Germinal center (tissue), 1 donor: ENCODE data around the gene CHCHD4.

Experiments
- DNase-seq: peaks from one replicate; pipeline ENCODE4 v3.0.0; 2012; ENCODE audit warnings: mixed read lengths, low spot score

CHCHD4 gene

DNA sequence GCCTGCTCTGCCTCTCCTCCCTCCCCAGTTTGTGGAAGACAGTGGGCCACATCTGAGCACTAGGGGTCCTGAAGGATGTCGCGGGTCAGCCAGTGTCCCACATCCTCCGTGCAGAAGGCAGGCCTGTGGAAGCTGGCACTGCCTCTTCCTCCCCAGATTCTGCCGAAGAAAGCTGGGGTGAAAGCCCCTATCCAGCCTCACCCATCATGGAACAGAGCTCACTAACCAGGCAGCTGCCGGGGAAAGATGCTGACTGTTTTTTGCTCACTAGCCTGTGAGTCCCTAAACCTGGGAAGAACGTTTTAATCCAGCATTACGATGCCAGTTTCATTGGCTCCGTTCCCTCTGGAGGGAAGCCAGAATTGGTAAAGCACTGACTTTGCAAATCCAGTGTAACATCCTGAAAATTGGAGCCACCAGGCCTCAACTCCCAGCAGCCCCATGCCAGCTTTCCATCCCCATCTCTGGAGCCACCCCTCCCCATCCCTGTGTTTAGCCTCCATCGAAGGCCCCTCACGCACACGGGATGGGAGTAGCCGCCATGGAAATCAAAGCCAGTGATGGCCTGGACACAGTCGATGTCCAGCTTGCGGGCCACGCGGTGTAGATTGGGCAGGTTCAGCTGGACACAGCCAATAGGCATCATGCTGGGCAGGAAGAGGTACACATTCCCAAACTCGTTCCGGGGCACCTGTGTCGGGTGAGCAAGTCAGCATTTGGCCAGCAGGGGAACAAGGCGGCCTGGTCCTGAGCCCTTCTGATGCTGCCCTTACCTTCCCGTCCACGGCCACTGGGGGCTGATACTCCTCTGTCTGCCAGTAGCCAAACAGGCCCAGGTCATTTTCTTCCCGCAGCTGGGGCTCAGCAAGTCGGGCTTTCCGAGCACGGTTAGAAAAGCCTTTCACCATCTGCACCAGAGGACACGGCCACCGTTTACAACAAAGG is 23.6 kb upstream of the CHCHD4 start:
- no peak for DNase-seq

DNA sequence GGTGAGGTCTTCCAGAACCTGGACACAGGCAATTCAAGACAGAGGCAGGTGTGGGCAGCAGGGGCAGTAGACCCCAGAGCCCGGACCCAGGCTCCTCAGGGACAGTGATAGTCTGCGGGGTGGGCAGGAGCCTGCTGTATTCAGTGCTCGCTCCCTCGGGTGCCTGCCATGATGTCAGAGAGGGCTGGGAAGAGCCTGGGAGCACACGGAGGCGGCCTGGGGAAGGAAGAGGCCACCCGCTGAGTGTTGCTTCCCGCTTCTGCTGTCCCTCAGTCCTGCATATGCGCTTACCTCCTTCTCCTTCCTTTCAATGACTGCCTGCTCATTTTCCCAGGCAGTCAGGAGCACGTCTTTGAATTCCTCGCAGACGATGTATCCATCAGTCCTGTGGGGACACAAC is 22.9 kb upstream of the CHCHD4 start:
- no peak for DNase-seq

DNA sequence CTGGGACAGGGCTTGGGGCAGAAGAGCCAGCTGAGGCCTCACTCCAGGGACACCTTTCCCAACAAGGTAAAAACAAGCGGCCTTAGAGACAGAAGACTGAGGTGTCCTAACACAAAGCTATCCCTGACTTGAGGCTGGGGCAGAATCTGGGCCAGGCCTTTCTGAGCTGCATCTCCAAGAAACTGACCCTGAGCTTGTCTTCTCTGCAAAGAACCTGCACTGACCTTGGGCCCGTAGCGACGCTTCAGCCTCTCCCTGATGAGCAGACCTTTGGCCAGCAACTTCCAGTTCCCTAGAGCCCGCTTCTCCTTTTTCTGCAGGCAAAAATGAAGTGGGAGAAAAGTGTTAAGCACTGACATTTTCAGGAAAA is 22.4 kb upstream of the CHCHD4 start:
- DNase-seq: no peak

DNA sequence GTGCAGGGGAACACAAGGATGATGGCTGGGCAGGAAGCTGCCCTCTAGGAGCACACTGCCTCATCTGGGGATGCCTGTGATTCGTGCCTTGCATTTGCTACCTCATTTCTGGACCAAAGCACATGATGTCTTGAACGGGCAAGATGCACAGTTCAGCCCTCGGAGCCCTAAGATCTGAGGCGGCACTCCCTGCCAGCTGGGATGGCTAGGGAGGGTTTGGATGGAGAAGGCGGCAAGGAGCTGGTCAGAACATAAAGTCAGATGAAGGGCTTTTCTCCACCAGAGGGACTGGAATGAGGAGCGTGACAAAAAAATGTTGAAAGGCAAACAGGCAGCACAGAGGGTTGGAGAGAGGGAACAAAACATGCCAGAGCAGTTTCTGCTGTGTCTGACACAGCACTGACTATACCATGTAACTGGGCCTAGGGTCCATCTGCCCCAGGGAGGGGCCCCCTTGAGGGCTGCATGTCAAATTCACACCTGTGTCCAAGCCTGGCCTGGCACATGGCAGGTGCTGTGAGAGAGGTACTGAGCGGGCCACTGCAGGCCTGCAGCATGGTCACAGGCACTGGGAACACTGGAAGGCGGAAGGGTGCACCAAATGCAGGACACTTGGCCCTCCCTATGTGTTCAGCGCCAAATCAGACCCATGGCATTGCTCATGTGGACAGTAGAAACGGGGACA is 21.9 kb upstream of the CHCHD4 start:
- no peak for DNase-seq

DNA sequence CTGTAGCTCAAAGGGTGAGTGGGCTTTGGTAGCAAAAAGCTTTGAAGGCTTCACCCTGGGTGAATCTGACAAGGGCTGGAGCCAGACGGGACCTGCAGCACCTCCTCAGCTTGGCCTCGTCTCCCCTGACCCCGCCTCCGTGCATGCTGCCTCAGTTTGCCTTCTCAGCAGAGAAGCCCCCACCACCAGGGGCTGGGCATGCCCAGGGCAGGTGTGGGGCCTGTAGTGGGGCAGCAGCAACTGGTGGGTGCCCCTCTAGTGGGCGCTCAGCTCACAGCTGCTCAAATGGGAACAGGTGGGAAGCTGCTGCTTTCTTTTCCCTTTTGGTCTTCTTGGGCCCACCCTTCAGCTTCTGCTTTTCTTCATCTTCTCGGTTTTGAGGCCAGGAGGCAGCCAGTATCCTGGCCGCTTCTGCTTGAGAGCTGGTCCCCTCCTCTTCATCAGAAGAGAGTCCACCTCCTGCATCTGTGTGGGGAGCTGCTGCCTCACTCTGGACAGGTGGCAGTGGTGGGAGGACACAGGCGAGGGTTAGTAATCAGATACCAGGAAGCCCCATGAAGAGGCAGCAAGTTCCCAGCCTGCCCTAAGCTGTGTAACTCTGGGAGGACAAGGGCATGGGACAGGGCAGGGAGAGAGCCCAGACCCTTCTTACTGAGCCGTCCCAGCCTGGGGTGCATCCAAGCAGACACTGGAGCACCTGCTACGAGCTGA is 21.2 kb upstream of the CHCHD4 start:
- no peak for DNase-seq

DNA sequence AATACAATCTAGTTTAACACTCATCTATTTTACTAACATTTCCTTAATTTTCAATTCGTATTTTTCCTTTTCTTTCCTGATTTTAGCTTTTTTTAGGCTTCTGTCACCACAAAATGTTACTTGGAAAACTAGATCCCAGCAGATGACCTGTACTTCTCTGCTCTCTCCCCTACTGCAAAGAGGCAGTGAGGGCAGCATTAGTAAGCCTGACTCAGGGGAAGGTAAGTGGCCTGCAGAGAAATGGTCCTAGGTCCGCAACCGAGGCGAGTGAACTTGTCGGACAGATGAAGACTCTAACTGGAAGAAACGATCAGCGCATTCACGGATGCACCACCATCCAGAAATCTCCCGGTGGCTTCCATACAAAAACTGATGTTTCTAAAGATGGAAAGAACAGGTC is 20.6 kb upstream of the CHCHD4 start:
- no peak for DNase-seq

DNA sequence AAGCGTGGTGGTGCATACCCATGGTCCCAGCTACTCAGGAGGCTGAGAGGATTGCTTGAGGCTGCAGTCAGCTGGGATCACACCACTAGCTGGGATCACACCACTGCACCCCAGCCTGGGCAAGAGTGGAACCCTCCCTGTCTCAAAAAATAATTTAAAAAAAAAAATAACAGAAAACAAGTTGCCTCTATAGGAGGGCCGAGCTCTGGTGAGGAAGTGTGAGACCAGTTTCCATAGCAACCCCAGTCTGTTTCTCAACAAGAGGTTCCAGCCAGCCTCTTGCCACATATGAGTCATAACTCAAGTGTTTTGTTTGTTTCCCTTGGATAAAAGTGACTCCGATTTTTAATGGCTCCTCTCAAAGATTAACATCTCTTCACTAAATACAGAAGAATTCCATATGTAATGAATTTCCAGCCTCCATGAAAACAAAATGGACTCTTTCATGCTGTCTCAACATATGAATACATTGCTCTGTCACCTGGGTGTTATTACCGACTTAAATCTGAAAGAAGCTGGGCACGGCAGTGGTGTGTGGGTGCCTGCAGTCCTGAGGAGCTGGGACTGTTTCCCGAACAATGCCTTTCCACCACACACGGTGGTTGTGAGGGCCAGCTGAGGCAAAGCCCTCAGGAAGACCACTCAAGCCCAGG is 19.9 kb upstream of the CHCHD4 start:
- peak; percentile 77 for DNase-seq

DNA sequence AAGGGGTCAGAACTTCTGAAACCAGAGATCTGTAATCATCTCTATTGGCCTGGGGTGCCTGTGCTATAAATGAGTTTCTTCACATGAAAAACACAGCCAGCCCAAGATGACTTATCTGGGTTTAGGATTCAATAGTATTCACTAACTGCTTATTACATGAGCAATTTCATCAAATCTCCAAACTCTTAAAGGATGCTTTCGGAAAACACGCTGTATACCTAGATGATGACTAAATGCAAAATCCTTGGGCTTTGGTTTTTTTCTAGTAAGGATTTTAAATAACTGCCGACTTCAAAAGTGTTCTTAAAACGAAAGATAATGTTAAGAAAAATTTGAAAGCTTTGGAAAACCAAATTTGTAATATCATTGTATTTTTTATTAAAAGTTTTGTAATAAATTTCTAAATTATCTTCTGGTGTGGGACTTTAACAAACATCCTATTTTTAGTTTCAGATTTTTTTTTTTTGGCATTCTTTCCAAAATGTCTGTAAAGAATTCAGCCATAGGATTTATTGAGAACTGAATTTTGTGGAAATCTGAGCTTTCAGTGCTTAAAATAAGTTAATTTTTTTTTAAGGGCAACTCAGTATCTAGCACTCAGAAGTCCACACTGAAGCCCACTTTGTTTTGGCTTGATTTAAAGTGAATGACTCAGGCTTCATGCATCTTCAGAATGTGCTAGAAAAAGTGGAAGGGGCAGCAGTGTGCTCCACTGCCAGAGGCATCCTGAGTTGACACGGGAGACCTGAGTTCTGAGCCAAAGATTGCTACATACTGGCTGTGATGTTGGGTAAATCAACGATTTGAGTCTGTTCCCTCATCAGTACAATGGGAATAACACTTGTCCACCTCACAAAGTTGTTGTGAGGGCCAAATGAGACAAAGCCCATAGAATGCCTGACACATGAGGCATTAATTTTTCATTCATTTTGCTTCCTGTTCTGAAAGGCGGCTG is 18.9 kb upstream of the CHCHD4 start:
- DNase-seq: no peak

DNA sequence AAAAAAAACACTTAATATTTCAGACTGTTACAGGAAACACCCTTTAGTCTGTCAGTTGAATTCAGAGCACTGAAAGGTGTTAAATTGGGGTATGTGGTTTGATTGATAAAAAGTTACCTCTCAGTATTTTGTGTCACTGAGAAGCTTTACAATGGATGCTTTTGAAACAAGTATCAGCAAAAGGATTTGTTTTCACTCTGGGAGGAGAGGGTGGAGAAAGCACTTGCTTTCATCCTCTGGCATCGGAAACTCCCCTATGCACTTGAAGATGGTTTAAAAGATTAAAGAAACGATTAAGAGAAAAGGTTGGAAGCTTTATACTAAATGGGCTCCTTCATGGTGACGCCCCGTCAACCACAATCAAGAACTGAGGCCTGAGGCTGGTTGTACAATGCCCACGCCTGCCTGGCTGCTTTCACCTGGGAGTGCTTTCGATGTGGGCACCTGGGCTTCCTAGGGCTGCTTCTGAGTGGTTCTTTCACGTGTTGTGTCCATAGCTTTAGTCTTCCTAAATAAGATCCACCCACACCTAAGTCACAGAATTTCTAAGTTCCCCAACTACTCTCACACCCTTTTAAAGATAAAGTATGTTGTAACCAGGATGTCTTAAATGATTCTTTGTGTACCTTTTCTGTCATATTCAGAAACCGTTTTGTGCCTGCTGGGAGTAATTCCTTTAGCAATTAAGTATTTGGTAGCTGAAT is 18.0 kb upstream of the CHCHD4 start:
- no peak for DNase-seq

DNA sequence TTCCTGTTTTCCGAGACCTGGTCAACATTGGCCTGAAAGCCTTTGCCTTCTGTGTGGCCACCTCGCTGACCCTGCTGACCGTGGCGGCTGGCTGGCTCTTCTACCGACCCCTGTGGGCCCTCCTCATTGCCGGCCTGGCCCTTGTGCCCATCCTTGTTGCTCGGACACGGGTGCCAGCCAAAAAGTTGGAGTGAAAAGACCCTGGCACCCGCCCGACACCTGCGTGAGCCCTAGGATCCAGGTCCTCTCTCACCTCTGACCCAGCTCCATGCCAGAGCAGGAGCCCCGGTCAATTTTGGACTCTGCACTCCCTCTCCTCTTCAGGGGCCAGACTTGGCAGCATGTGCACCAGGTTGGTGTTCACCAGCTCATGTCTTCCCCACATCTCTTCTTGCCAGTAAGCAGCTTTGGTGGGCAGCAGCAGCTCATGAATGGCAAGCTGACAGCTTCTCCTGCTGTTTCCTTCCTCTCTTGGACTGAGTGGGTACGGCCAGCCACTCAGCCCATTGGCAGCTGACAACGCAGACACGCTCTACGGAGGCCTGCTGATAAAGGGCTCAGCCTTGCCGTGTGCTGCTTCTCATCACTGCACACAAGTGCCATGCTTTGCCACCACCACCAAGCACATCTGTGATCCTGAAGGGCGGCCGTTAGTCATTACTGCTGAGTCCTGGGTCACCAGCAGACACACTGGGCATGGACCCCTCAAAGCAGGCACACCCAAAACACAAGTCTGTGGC is 17.1 kb upstream of the CHCHD4 start:
- DNase-seq: no peak

DNA sequence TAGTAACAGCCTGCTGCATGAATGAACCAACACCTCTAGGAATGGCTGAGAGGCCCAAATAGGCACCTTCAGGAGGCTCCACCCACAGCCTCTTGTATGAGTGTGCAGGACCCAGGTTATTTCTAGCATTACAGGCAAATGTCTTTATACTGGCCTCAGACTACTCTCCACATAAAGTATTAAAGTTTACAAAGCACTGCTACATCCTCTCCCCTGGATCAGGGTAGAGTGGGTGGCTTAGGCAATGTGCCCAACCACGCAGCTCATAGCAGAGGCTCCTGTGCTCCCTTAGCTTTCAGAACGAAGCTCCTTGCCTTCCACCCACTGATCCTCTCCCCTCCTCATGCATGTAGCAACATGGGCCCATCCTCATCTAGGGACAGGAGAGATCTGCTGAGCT is 16.5 kb upstream of the CHCHD4 start:
- DNase-seq: no peak

DNA sequence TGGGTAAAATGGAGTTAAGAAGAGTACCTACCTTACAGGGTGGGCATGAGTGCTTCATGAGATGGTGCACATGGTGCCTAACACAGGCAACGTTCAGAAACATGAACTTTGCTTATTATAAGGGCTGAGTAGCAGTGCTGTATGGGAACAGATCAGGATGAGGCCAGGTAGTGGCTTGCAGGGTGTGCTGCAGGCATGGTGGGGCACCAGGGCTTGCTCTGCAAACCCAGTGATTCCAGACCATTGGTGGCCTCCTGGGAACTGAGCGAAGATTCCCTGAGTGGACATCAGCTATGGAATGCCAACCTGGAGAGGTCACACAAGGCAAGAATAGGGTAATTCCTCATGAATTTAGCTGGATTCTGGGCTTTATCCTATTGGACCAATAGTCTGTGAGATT is 16.0 kb upstream of the CHCHD4 start:
- no peak for DNase-seq

DNA sequence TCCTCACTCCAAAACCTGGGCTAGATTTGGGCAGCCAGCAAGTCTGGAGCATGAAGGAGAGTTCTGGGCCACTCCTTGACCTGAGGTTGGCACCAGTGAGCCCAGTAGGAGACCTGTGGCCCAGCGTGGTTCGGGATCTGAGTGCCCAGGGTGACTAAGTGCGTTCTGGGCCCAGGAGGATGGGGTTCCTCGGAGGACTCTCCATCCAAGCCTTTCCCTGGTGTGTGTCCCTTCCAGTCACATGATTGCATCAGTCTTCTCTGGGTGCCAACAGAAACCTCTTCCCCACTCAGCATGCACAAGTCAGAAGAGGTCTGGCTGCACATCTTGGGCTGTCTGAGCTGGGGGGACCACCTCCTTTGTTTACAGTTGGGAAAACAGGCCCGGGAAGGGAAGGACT is 15.1 kb upstream of the CHCHD4 start:
- DNase-seq: no peak

DNA sequence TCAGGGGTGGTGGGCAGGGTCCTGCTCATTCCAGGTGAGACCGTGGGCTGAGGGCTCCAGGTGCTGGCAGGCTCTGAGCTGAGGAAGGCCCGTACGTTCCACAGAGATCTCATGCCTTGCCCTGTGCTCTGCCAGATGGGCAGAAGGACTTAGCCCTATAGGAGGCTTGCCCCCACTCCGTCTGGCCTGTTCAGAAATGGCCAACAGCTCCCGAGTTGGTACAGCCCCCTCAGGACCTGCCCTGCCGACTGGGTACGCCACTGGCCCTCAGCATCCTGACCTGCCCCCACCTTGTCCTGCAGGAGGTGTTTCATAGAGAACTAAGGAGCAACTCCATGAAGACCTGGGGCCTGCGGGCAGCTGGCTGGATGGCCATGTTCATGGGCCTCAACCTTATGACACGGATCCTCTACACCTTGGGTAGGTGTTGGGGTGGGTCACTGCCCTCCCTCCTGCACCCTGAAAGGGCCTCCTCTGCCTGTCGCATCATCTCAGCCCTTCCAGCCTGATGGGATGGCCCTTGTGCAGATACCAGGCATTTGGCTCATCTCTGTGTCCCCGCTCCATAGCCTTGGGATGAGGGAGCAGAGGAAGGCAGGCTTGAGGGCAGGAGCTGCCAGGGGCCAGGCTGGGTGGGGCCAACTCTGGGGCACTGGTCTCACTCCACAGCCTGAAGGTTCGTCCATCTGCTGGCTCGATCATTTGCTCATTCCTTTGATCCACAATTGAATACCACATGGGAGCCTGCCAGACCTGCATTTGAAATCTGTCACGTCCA is 14.4 kb upstream of the CHCHD4 start:
- no peak for DNase-seq

DNA sequence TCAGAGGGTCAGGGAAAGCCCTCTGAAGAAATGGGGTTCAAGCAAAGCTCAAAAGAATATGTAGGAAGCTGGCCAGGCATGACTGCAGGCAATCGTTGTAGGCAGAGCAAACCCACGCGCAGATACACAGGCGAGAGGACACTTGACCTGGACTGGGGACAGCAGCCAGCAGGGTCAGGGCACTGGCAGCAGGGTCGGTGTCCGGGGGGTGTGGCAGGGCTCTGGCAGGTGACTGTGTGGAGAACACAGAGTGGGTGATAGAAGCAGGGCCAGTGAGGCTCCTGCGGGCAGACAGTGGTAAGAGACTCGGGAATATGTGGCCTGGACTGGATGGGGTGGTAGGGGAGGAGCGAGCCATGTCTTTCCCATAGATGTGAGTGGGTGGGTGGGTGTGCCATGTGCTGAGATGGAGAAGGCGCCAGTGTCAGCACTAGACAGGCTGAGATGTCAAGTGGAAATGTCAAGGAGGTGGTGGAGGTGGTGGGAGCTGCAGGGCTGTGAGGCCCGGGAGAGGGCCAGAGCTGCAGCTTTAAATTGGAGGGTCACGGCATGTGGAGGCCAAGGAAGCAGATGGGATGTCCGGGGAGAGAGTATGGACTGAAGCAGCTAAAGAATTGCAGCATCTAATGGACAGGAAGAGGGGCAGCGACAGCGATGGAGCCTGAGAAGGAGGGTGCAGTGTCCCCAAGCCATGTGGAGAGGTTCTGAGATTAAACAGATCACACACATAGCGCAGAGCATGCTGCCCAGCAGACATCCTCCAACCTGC is 13.6 kb upstream of the CHCHD4 start:
- DNase-seq: no peak

DNA sequence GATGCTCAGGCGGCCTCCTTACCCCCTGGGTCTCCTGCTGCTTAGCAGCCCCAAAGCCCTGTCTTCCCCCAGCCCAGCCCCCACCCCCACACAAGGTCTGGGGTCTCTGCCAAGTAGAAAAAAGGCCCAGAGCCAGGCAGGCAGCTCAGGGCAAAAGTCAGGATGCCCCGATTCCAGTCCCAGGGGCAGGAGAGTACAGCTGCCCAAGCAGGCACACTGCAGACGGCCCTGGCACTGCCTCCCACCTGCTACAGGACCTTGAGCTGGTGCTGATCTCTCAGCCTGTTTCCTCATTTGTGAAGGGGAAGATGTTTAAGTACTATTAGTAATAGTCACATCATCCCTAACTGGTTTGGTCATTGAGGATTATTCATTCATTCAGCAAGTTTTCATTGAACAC is 12.8 kb upstream of the CHCHD4 start:
- DNase-seq: no peak

DNA sequence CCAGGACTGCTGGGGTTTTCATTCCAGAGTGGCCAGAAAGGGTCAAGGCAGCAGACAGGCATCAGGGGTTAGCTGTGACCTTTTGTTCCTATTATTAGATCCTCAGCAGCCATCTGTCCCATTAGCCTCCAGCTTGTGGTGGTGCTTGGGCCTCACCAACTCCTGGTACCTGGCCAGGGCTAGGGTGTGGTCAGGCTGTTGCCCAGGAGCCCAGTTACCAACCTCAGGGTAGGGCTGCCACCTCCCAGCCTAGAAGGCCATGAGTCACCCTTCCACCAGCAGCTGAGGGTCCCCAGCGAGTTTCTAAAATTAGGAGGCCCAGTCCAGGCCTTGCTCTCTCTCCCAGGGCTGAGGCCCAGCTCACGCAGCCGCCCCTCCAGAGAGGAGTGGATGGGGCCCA is 12.3 kb upstream of the CHCHD4 start:
- no peak for DNase-seq

DNA sequence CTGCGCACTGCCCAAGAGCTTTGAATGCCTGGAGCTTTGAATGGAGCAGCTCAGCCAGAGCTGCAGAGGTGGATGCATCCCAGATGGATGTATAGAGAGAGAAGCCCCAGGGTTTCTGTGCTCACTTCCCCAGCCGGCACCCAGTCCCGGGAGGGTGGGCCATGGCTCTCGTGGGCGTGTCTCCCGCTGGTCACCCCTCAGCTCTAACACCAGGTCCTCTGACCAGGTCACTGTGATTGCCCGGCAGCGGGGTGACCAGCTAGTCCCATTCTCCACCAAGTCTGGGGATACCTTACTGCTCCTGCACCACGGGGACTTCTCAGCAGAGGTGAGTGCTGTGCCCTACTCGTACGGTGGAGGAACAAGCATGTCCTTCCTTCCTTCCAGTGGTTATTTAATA is 10.9 kb upstream of the CHCHD4 start:
- no peak for DNase-seq
